GM23338 (cell line): ENCODE data around the gene GMEB2. TPM values are rescaled to one million over a fixed set of nuclear protein-coding genes. Genes with fewer than 3 reads are reported as not detected.
A peak's percentile ranks its signal among the peaks of the same experiment; 100 is the strongest.

Source experiments
- ATAC-seq: fragments of 200-7000 bp; cut with Tn5 transposase; 3 replicates; pipeline ENCODE4 v1.9.1; 2020
- DNase-seq: peaks from one replicate; pipeline ENCODE4 v3.0.0-alpha.2; 2015; ENCODE audit warnings: low spot score
- H2AFZ ChIP-seq: fragments of 200-600 bp; sonication (generic); 2 replicates; pipeline ENCODE4 v1.8.0; 2016; ENCODE audit warnings: antibody characterized with exemption, mild to moderate bottlenecking, moderate library complexity
- H3F3A ChIP-seq: fragments of 200-600 bp; sonication (generic); replicated peaks from 2 replicates; pipeline ENCODE4 v1.8.0; 2017; ENCODE audit warnings: antibody characterized with exemption, mixed run types, low read depth
- H3K27ac ChIP-seq: fragments of 200-600 bp; sonication (generic); 2 replicates; pipeline ENCODE4 v1.6.1; 2016; ENCODE audit warnings: low read depth
- H3K27me3 ChIP-seq: fragments of 200-600 bp; sonication (generic); 2 replicates; pipeline ENCODE4 v1.8.0; 2016; ENCODE audit warnings: mild to moderate bottlenecking, mixed run types, moderate library complexity; ENCODE audit not compliant: insufficient read depth
- H3K36me3 ChIP-seq: fragments of 200-600 bp; sonication (generic); 2 replicates; pipeline ENCODE4 v1.8.0; 2016; ENCODE audit warnings: mild to moderate bottlenecking; ENCODE audit not compliant: insufficient read depth
- H3K4me1 ChIP-seq: fragments of 200-600 bp; sonication (generic); 2 replicates; pipeline ENCODE4 v1.8.0; 2016; ENCODE audit warnings: mild to moderate bottlenecking, moderate library complexity; ENCODE audit not compliant: insufficient read depth
- H3K4me2 ChIP-seq: fragments of 200-600 bp; sonication (generic); 2 replicates; pipeline ENCODE4 v1.7.1; 2017; ENCODE audit warnings: mixed run types
- H3K4me3 ChIP-seq: fragments of 200-600 bp; sonication (generic); 2 replicates; pipeline ENCODE4 v1.6.1; 2016; ENCODE audit warnings: mixed run types
- H3K79me2 ChIP-seq: fragments of 200-600 bp; sonication (generic); replicated peaks from 2 replicates; pipeline ENCODE4 v1.8.0; 2017; ENCODE audit warnings: mild to moderate bottlenecking; ENCODE audit not compliant: insufficient read depth
- H3K9me2 ChIP-seq: fragments of 200-600 bp; sonication (generic); 2 replicates; pipeline ENCODE4 v1.8.0; 2017; ENCODE audit not compliant: insufficient read depth
- H4K20me1 ChIP-seq: fragments of 200-600 bp; sonication (generic); replicated peaks from 2 replicates; pipeline ENCODE4 v1.8.0; 2017; ENCODE audit warnings: mild to moderate bottlenecking; ENCODE audit not compliant: insufficient read depth
- H3K27ac Mint-ChIP-seq: 2 replicates; pipeline ENCODE4 v1.8.0; 2020; ENCODE audit warnings: inconsistent platforms, mild to moderate bottlenecking, moderate library complexity, mixed read lengths
- H3K27me3 Mint-ChIP-seq: 3 replicates; pipeline ENCODE4 v1.8.0; 2022; ENCODE audit warnings: low read depth, mild to moderate bottlenecking, moderate library complexity, mixed read lengths, inconsistent platforms; ENCODE audit not compliant: insufficient read depth, poor library complexity
- H3K36me3 Mint-ChIP-seq: 3 replicates; pipeline ENCODE4 v1.8.0; 2021; ENCODE audit warnings: low read depth, mild to moderate bottlenecking, inconsistent platforms, moderate library complexity, mixed read lengths
- H3K4me1 Mint-ChIP-seq: 3 replicates; pipeline ENCODE4 v1.8.0; 2020; ENCODE audit warnings: mild to moderate bottlenecking, inconsistent platforms, mixed read lengths
- H3K4me3 Mint-ChIP-seq: 3 replicates; pipeline ENCODE4 v1.8.0; 2021; ENCODE audit warnings: moderate library complexity, mild to moderate bottlenecking, inconsistent platforms, mixed read lengths
- H3K9me3 Mint-ChIP-seq: 3 replicates; pipeline ENCODE4 v1.8.0; 2020; ENCODE audit warnings: moderate library complexity, mild to moderate bottlenecking, inconsistent platforms, mixed read lengths
- CREB1 ChIP-seq: fragments of 250-450 bp; sonication (Bioruptor Pico); IDR thresholded peaks from 2 replicates; pipeline ENCODE4 v1.5.0; 2020; ENCODE audit warnings: low read depth, mild to moderate bottlenecking, moderate library complexity
- CTCF ChIP-seq, 2 experiments: fragments of 200-600 bp in 1 of 2; sonication (generic) in 1 of 2; conservative IDR thresholded peaks; 2 replicates each; pipeline versions ENCODE4 v1.5.1 to v1.6.1; 2016 to 2017; ENCODE audit warnings: antibody characterized with exemption in 2 of 2, low read depth in 2 of 2, mild to moderate bottlenecking in 2 of 2, moderate library complexity in 1 of 2
- NANOG ChIP-seq: IDR thresholded peaks from 2 replicates; pipeline ENCODE4 v1.6.1; 2016; ENCODE audit warnings: antibody characterized with exemption, borderline replicate concordance
- ZNF114 ChIP-seq: fragments of 250-450 bp; sonication (Bioruptor Pico); IDR thresholded peaks from 2 replicates; pipeline ENCODE4 v1.5.0; 2020; ENCODE audit warnings: mild to moderate bottlenecking, moderate library complexity
- ZNF462 ChIP-seq: fragments of 250-450 bp; sonication (Bioruptor Pico); IDR thresholded peaks from 2 replicates; pipeline ENCODE4 v1.5.0; 2020; ENCODE audit warnings: mild to moderate bottlenecking, moderate library complexity
- polyA plus RNA-seq: library from polyadenylated mRNA; unstranded; fragments of >200 nt; fragmentation: Nextera tagmentation; extraction: Ambion mirVana; gene quantifications from 2 replicates; pipeline ENCODE4 v1.2.1, GENCODE V29; 2016
- total RNA-seq: library from RNA; depleted of rRNA; stranded (reverse); fragments of >200 nt; shearing (Covaris generic); gene quantifications from 2 replicates; pipeline ENCODE4 v1.2.3, GENCODE V29; 2014

The GMEB2 gene
- total and polyA plus RNA-seq, 2 experiments from 2014 or later, result 4.4 to 20.6 TPM

- Histone ChIP-seq H3K4me2 (no peak overlapping the region; the same call in 1 of the 2 replicates), H3K4me1 (no peaks in the 10 kb centered on the region; the same call in 1 of the 2 replicates), H3K79me2 (no peaks in the 10 kb centered on the region), H3K27ac (no peak overlapping the region), H3K9me2 (no peaks in the 10 kb centered on the region), H4K20me1 (no peaks in the 10 kb centered on the region), H3K4me3 (no peak overlapping the region), H3F3A (0 out of 2 replicates have a peak, but pooled peaks cover 7% of the 10 kb centered on the region), H2AFZ (peak overlapping the region; percentile 69), H3K36me3 (no peaks in the 10 kb centered on the region), H3K27me3 (no peaks in the 10 kb centered on the region)
- H3K4me3 Mint-ChIP-seq, result peak overlapping the region; percentile 77
- H3K4me1 Mint-ChIP-seq, result no peaks in the 10 kb centered on the region
- peak; percentile 7; the same call in 2 of the 3 replicates for ATAC-seq
- H3K27ac Mint-ChIP-seq, result no peak overlapping the region
- no peaks in the 10 kb centered on the region for H3K9me3 Mint-ChIP-seq
- no peaks in the 10 kb centered on the region for H3K27me3 Mint-ChIP-seq
- TF ChIP-seq ZNF462 (no peak), CREB1 (CRISPR knock-in tag) (no peak), NANOG (no peak), ZNF114 (no peak), CTCF (conservative IDR thresholded peaks at IDR 0.05; ENCODE audit: low read depth in 2 of 2) (no peak)
- no peak for DNase-seq
- H3K36me3 Mint-ChIP-seq, result no peaks in the 10 kb centered on the region
These were observed 51.8 kb downstream of the GMEB2 start for GRCh38 chr20:63574829-63575743.
